Loucy (cell line): ENCODE results near the gene NME3.

Experiments
- H2AFZ ChIP-seq: fragments of 200-600 bp; sonication (generic); 2 replicates; pipeline ENCODE4 v1.6.0; 2016; ENCODE audit warnings: antibody characterized with exemption, mild to moderate bottlenecking, low read length, moderate library complexity
- H3F3A ChIP-seq: fragments of 200-600 bp; 2 replicates; pipeline ENCODE4 v1.6.0; 2016; ENCODE audit warnings: antibody characterized with exemption, low read depth, mild to moderate bottlenecking
- H3K27me3 ChIP-seq: fragments of 200-600 bp; sonication (generic); 2 replicates; pipeline ENCODE4 v1.6.1; 2014; ENCODE audit warnings: low read length, mild to moderate bottlenecking; ENCODE audit not compliant: insufficient read depth, poor library complexity, severe bottlenecking
- H3K36me3 ChIP-seq: fragments of 200-600 bp; sonication (generic); 2 replicates; pipeline ENCODE4 v1.6.1; 2016; ENCODE audit warnings: low read length; ENCODE audit not compliant: insufficient read depth
- H3K4me1 ChIP-seq: fragments of 200-600 bp; sonication (generic); 2 replicates; pipeline ENCODE4 v1.5.1; 2014; ENCODE audit warnings: low read length, mild to moderate bottlenecking; ENCODE audit not compliant: insufficient read depth, poor library complexity, severe bottlenecking
- H3K4me2 ChIP-seq: fragments of 200-600 bp; sonication (generic); 2 replicates; pipeline ENCODE4 v1.6.0; 2014; ENCODE audit warnings: antibody characterized with exemption, low read length, low read depth, mild to moderate bottlenecking; ENCODE audit not compliant: poor library complexity, severe bottlenecking
- H3K4me3 ChIP-seq: fragments of 200-600 bp; sonication (generic); 2 replicates; pipeline ENCODE4 v1.5.1; 2014; ENCODE audit warnings: low read length, mild to moderate bottlenecking, mixed read lengths; ENCODE audit not compliant: poor library complexity, severe bottlenecking
- H3K79me2 ChIP-seq: fragments of 200-600 bp; sonication (generic); 2 replicates; pipeline ENCODE4 v1.6.1; 2014; ENCODE audit warnings: low read length; ENCODE audit not compliant: insufficient read depth
- H3K9ac ChIP-seq: fragments of 200-600 bp; sonication (generic); 2 replicates; pipeline ENCODE4 v1.6.0; 2014; ENCODE audit warnings: mild to moderate bottlenecking, low read depth, low read length, moderate library complexity; ENCODE audit not compliant: poor library complexity, severe bottlenecking
- H3K9me2 ChIP-seq: fragments of 200-600 bp; sonication (generic); replicated peaks from 2 replicates; pipeline ENCODE4 v1.6.1; 2016; ENCODE audit warnings: low read depth, low read length, mixed read lengths
- H3K9me3 ChIP-seq: fragments of 200-600 bp; sonication (generic); 2 replicates; pipeline ENCODE4 v1.6.1; 2014; ENCODE audit warnings: mild to moderate bottlenecking, antibody characterized with exemption, low read length, low read depth; ENCODE audit not compliant: insufficient read depth
- H4K20me1 ChIP-seq: fragments of 200-600 bp; sonication (generic); 2 replicates; pipeline ENCODE4 v1.6.0; 2014; ENCODE audit warnings: antibody characterized with exemption, low read length, mild to moderate bottlenecking; ENCODE audit not compliant: insufficient read depth, poor library complexity, severe bottlenecking
- CTCF ChIP-seq: fragments of 200-600 bp; sonication (generic); conservative IDR thresholded peaks from 2 replicates; pipeline ENCODE4 v1.5.1; 2014; ENCODE audit warnings: mild to moderate bottlenecking, antibody characterized with exemption, low read length
- EZH2phosphoT487 ChIP-seq: fragments of 200-600 bp; IDR thresholded peaks from 2 replicates; pipeline ENCODE4 v1.6.1; 2018; ENCODE audit warnings: antibody characterized with exemption, mild to moderate bottlenecking, moderate library complexity, borderline replicate concordance

The NME3 gene

GRCh38 chr16:1817716-1818115, 46.4 kb upstream of the NME3 start:
- Histone ChIP-seq H3K4me3 (no peak overlapping the region), H3F3A (no peaks in the 10 kb centered on the region), H4K20me1 (no peaks in the 10 kb centered on the region), H3K36me3 (no peaks in the 10 kb centered on the region), H3K9me2 (no peaks in the 10 kb centered on the region), H2AFZ (no peak overlapping the region), H3K9ac (no peak overlapping the region), H3K4me2 (no peak overlapping the region), H3K79me2 (no peaks in the 10 kb centered on the region), H3K4me1 (no peaks in the 10 kb centered on the region), H3K27me3 (no peaks in the 10 kb centered on the region), H3K9me3 (no peaks in the 10 kb centered on the region)
- no peak for TF ChIP-seq EZH2phosphoT487
- no peak for TF ChIP-seq CTCF

- Histone ChIP-seq H3F3A (no peaks in the 10 kb centered on the region), H3K79me2 (no peaks in the 10 kb centered on the region), H3K4me1 (no peaks in the 10 kb centered on the region), H3K9me3 (no peaks in the 10 kb centered on the region), H4K20me1 (no peaks in the 10 kb centered on the region), H3K4me3 (no peak overlapping the region), H3K27me3 (no peaks in the 10 kb centered on the region), H3K9me2 (no peaks in the 10 kb centered on the region), H3K4me2 (no peak overlapping the region), H3K36me3 (no peaks in the 10 kb centered on the region), H2AFZ (no peak overlapping the region), H3K9ac (no peak overlapping the region)
- no peak for TF ChIP-seq EZH2phosphoT487
- no peak for TF ChIP-seq CTCF
These were observed 45.9 kb upstream of the NME3 start for GRCh38 chr16:1817276-1817589.

- no peak for TF ChIP-seq EZH2phosphoT487
- no peak for TF ChIP-seq CTCF
- Histone ChIP-seq H4K20me1 (no peaks in the 10 kb centered on the region), H2AFZ (no peak overlapping the region), H3K4me2 (no peak overlapping the region), H3K4me1 (no peaks in the 10 kb centered on the region), H3K36me3 (no peaks in the 10 kb centered on the region), H3F3A (no peaks in the 10 kb centered on the region), H3K4me3 (no peak overlapping the region), H3K9ac (no peak overlapping the region), H3K9me3 (no peaks in the 10 kb centered on the region), H3K27me3 (no peaks in the 10 kb centered on the region), H3K79me2 (no peaks in the 10 kb centered on the region), H3K9me2 (no peaks in the 10 kb centered on the region)
These were observed 45.3 kb upstream of the NME3 start for GRCh38 chr16:1816396-1817275.
